ENCODE data around the gene RFLNA. TPM values are rescaled to one million over a fixed set of nuclear protein-coding genes. Genes with fewer than 3 reads are reported as not detected.

RFLNA gene
- total RNA-seq, 1 experiment from 2014 or later, result 10.6 TPM

DNA sequence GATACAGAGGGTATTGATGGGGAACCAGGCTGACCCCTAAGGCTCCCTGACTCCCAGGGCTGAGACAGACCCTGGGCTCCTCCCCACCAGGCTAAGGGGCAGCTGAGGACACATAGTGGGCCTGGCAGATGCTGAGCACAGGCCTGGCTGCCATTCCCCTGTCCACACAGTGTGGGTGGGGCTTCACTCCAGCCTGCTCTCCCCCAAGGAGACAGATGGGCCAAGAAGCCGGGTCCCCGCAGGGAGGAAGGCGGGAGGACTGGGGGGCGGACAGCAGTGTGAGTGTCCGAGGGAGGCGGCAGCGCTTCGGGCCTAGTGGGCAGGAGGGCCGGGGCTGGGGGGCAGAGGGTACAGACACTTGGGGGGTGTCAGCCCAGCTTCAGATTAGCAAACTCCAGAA lies 32.0 kb downstream of the RFLNA start:
- Histone ChIP-seq H4K8ac (replicated peaks; ENCODE audit: insufficient read length, low read depth, low read length) (no peak overlapping the region), H4K20me1 (ENCODE audit: control insufficient read depth, insufficient read depth, insufficient read length) (no peaks in the 10 kb centered on the region), H2BK120ac (ENCODE audit: low read depth, low read length, poor library complexity, severe bottlenecking) (no peak overlapping the region), H2AK5ac (ENCODE audit: insufficient read length, low read length) (no peak overlapping the region), H3T11ph (ENCODE audit: low read length) (no peak overlapping the region), H3K27ac (ENCODE audit: insufficient read length, low read depth, low read length) (no peak overlapping the region), H3K4me2 (ENCODE audit: insufficient read depth, insufficient read length, low read length) (no peak overlapping the region), H3K79me2 (ENCODE audit: insufficient read depth, low read length) (no peaks in the 10 kb centered on the region), H3K14ac (ENCODE audit: insufficient read depth, low read length) (no peak overlapping the region; the same call in 1 of the 2 replicates), H2BK20ac (ENCODE audit: low read depth, low read length, poor library complexity, severe bottlenecking) (no peak overlapping the region), H3K9ac (ENCODE audit: extremely low read depth, insufficient read length, low read length) (no peak overlapping the region), H3K4me1 (ENCODE audit: insufficient read depth, low read length) (no peaks in the 10 kb centered on the region), H2BK15ac (ENCODE audit: low read depth, low read length) (no peak overlapping the region), H4K91ac (ENCODE audit: insufficient read length, low read depth, low read length) (no peak overlapping the region), H2BK12ac (ENCODE audit: insufficient read length, low read depth, low read length) (no peak overlapping the region), H3K27me3 (ENCODE audit: insufficient read depth, low read length) (no peaks in the 10 kb centered on the region), H3K56ac (ENCODE audit: insufficient read length, low read depth, low read length) (no peak overlapping the region), H3K23ac (ENCODE audit: insufficient read length, low read depth, low read length) (no peak overlapping the region), H3K23me2 (ENCODE audit: insufficient read length, low read depth, low read length, poor library complexity, severe bottlenecking) (no peaks in the 10 kb centered on the region), H3K4ac (ENCODE audit: low read depth, low read length) (no peak overlapping the region), H3K18ac (ENCODE audit: insufficient read length, low read depth, low read length) (no peak overlapping the region), H4K5ac (ENCODE audit: insufficient read length, low read depth, low read length) (no peak overlapping the region), H2AFZ (ENCODE audit: low read length) (no peak overlapping the region), H3K79me1 (ENCODE audit: insufficient read depth, low read depth, low read length, poor library complexity, severe bottlenecking) (no peaks in the 10 kb centered on the region), H2BK5ac (ENCODE audit: insufficient read length, low read length) (no peak overlapping the region), H3K9me3 (ENCODE audit: control insufficient read depth, low read depth, low read length) (peaks cover 17% of the 10 kb centered on the region)
- peaks cover 15 to 19% of the 10 kb centered on the region in 2 experiments for H3K9me3 Mint-ChIP-seq
- peaks cover 12% of the 10 kb centered on the region for H3K27me3 Mint-ChIP-seq (ENCODE audit: low read depth)
- no peak overlapping the region for H3K4me3 Mint-ChIP-seq
- H3K4me1 Mint-ChIP-seq, result peaks cover 5 to 17% of the 10 kb centered on the region in 2 experiments; a peak in 2 of 4 replicates
- no peak for TF ChIP-seq CTCF (conservative IDR thresholded peaks at IDR 0.05)
- DNase-seq, result no peak
- H3K36me3 Mint-ChIP-seq (ENCODE audit: insufficient read depth in 1 of 3, low read depth in 3 of 3), result peaks cover 30 to 68% (median 49%) of the 10 kb centered on the region in 3 experiments
- H3K27ac Mint-ChIP-seq, result no peak overlapping the region
- WGBS (ENCODE audit: extremely low coverage, insufficient read length, low lambda C conversion rate), result no CpG with 5 or more reads among the region's 9 CpGs
